ENCODE measurements around the gene PROC.

The PROC gene

GRCh38 chr2:127463155-127463991, 45.1 kb downstream of the PROC start:
- DNase-seq: no peak

DNA sequence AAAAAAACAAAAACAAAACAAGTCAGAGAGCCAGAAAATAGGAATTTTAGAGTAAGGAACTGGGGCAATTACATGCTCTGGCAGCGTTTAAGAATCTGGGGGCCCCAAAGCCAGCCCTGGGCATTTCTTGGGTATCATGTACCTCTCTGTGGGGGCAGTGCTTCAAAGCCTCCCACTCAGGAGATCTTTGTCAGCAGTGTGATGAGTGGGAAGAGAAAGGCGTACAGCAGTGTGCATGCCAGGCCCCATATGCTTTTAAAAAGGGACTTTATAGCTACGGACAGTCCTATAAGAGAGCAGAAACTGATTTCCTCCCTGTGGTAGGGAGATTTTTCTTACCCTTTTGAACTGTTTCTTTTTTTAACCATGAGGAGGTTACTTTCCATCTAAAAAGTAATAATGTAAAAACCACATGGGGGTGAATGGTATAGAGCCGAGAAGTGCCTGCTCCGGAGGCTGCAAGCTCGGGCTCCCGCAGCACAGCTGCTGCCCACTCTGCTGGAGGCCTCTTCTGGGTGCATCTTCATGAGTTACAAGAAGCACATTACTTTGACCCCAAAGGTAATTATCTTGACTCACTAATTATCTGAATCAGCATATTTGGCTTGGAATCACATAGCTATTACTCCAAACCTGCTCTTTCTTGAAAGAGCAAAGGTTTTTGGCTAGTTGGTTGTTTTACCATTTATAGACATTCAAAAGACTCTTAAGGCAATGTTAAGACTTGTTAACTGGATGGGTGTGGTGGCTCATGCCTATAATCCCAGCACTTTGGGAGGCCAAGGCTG, 46.4 kb downstream of the PROC start:
- DNase-seq: no peak

DNA sequence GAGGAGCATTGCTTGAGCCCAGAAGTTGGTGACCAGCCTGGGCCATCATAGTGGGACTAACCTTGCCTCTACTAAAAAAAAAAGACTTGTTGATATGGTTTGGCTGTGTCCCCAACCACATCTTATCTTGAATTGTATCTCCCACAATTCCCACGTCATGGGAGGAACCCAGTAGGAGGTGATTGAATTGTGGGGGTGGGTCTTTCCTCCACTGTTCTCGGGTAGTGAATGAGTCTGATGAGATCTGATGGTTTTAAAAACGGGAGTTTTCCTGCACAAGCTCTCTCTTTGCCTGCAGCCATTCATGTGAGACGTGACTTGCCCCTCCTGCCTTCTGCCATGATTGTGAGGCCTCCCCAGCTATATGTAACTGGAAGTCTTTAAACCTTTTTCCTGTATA, 47.0 kb downstream of the PROC start:
- DNase-seq: no peak

GRCh38 chr2:127469051-127469450, 50.8 kb downstream of the PROC start:
- no peak for DNase-seq

DNA sequence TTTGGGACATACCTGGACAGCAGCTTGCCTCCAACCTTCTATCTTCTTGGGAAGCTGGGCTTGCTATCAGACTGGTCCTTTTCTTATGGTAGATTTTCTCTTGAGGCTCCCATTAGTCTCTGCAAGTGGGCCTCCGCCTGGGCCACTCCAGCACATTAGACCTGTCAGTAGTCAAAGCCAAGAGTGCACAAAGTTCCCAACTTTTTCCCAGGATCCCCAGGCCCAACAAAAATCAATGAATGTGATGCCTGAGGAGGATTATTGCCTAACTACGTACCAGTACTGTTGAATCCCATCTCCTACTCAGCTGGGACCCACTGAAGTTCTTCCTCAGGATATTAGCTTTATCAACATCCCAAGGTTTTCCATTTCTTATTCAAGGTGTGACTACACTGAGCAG, 51.7 kb downstream of the PROC start:
- DNase-seq: no peak

- no peak for DNase-seq
These were observed 53.2 kb downstream of the PROC start for GRCh38 chr2:127471286-127471988.

GRCh38 chr2:127472268-127472667, 54.0 kb downstream of the PROC start:
- DNase-seq: no peak

- no peak for DNase-seq
These were observed 57.6 kb downstream of the PROC start for GRCh38 chr2:127475788-127476187.
